ENCODE data around the gene NCBP2.

- TF ChIP-seq SIN3A (IDR thresholded peaks at IDR 0.05; ENCODE audit: borderline replicate concordance, insufficient read depth, low read length), result no peak
- TF ChIP-seq POLR2AphosphoS5 (IDR thresholded peaks at IDR 0.05; ENCODE audit: low read depth, low read length), result no peak
These were observed 6.9 kb upstream of the NCBP2 start for GRCh38 chr3:196949285-196949619.
